GM21367 (cell line): ENCODE results near the gene UNG.
"Not testable (repeated sequence)": the region's sequence is repeated elsewhere in the genome, so short reads cannot be mapped to it uniquely, and the experiment has no call there.

Experiments used
- ATAC-seq: cut with Tn5 transposase; IDR thresholded peaks from one replicate; pipeline ENCODE4 v1.9.1; 2021; ENCODE audit not compliant: unreplicated experiment

The UNG gene

DNA sequence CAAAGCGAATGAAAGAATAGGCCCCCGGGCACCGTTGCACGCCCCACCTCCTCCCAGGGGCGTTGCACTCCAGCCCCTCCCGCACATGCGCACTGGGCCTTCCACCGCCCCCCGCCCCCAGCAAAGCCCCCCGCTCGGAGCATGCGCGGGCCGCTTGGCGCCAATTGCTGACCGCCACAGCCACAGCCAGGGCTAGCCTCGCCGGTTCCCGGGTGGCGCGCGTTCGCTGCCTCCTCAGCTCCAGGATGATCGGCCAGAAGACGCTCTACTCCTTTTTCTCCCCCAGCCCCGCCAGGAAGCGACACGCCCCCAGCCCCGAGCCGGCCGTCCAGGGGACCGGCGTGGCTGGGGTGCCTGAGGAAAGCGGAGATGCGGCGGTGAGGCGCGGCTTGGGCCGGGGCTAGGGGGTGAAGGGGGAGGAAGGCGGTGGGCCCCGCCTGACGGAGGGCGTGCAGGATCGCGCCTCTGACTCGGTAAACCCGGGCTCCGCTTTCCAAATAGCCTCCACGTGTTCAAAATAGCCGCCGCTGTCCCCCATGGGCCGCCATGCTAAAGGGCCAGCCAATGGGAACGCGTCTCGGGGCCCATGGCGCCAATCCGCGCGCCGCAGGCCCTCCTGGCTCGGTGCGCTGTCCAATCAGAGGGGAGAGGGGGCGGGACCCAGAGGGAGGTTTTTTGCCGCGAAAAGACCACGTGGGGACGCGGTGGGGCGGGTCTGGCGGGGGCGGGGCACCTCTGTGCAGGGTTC, at the start of gene UNG:
Gene UNG, plus strand, starts transcription at position 163 of the 748 bp plus-strand sequence. Its CDS starts 83 bp downstream, at position 246.
- peak; percentile 89 for ATAC-seq

DNA sequence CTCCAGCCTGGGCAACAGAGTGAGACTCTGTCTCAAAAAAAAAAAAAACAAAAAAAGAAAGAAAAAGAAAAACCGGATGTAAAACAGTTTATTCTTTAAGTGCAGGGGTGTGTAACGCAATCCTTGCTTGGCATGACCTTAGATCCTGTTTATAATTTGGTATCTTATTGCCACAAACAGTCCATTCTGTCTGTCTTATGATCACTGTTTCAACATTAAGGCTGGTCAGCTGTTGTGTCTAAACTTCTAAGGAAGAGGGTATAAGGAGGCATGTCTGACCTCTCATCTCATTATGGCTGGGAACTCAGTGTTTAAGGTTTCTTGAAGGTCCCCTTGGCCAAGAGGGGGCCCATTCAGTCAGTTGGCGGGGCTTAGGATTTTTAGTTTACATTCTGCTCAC, 48.7 kb upstream of the UNG start:
- ATAC-seq: not testable (repeated sequence)

DNA sequence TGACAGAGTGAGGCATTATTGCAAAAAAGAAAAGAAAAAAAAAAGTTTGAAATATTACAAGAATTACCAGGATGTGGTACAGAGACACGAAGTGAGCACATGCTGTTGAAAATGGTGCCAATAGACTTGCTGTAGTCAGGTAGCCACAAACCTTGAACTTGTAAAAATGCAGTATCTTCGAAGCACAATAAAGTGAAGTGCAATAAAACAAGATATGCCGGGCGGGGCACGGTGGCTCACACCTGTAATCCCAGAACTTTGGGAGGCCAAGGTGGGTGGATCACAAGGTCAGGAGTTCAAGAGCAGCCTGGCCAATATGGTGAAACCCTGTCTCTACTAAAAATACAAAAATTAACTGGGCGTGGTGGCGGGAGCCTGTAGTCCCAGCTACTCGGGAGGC, 47.6 kb upstream of the UNG start:
- not testable (repeated sequence) for ATAC-seq

DNA sequence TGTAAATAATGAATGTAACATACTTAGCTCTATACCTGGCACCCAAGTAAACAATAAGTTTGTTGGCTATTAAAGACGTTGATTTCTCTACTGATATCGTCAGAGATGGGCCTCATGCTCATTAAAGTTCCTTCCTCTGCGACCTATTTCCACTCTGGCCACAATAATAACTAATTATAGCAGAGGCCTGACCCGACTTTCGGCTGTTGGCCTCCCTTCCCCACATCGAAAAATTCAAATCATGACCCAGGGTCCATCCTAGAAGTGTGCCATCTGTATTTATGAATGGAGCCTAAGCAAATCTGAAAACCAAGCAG, 45.3 kb upstream of the UNG start:
- ATAC-seq: no peak

DNA sequence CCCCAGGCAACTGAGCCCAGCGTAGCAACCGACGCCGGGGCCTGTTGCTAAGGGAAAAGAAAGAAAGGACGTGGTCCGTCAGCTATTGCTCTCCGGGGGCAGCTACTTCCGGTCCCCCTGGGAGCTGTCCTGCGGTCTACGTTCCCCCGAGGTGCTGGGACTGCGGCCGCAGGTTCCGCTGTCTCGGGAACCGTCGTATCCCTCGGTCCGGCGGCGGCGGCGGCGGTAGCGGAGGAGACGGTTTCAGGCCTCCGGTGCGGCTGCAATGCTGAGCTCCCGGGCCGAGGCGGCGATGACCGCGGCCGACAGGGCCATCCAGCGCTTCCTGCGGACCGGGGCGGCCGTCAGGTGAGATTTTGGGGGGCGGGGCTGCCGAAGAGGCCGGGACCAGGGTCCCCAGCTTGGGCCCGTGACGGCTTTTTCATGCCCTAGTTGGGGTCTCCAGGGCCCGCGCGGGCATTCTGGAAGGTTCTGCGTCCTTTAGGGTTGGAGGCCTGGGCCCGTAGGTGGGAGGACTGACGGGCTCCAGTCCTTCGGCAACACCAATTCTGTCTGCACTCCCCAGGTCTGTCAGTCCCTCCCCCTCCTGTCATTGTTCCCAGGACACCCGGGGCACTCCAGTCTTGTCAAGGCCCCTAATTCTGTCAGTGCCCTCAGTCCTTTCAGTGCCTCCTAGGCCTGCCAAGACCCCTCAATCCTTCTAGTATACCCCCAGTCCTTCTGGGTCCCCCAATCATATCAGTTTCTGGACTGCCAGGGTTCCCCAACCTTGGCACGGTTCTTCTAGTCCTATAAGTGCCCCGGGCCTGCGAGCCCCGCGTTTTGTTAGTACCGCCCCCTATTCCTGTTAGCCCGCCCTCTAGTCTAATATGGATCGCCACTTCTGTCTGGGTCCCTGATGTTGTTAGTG, 44.7 kb upstream of the UNG start, which contains the start of gene USP30:
Gene USP30, plus strand, starts transcription at position 163 of the 910 bp plus-strand sequence. Its CDS starts 103 bp downstream, at position 266.
- peak; percentile 61 for ATAC-seq

DNA sequence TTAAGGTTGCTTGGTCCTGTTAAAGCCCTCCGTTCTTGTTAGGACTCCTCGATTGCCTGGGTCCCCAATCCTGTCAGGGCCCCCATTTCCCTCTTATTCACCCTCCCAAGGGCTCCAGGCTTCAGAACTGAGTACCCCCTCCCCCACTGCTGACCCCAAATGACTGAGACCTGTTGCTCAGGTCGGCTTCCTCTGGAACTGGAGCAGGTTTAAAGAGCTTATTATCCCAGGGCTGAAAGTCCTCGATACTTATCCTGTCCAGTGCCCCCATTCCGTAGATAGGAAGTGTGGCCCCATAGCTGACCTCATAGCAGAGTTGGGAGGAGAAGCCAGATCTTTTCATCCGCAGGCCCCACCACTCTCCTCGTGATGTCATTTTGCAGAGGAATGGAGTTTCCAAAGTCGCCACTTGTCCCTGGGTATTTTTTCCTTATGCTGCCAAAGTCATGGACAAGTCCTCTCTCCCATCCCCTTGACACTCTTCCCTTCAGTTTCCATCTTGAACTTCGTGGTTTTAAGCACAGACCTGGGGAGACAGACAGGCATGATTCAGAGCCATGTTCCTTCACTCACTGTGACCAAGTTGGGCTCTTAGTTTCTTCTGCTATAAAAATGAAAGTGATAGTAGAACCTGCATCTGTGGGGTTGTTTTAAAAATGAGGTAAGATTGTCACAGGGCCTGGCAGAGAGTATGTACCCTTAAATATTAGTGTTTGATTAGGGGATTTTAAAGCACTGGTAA, 43.8 kb upstream of the UNG start:
- no peak for ATAC-seq

DNA sequence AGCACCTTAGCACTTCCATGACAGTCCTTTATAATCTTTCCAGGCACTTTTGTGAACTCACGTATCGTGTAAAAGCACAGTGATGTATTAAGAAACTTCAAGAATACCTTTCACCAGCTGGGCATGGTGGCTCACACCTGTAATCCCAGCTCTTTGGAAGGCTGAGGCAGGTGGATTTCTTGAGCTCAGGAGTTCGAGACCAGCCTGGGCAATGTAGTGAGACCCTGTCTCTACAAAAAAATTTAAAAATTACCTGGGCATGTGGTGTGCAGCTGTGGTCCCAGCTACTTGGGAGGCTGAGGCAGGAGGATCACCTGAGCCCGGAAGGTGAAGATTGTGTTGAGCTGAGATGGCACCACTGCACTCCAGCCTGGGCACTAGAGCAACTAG, 43.3 kb upstream of the UNG start:
- ATAC-seq: not testable (repeated sequence)

DNA sequence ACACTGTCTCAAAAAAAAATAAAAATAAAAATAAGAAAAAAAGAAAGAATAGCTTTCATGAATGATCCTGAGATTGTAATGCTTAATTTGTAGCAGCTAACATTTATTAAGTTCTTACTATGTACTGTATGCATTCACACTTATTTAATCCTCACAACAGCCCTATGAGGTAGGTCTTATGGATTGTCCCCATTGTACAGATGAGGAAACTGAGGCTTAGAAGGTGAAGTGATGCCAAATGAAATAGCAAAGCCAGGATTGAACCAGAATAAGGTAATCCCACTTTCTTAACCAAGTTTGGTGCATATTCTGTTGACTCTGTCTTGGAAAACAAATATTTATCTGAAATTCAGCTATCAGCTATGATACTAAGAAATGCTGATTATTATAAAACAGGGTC, 42.9 kb upstream of the UNG start:
- no peak for ATAC-seq

DNA sequence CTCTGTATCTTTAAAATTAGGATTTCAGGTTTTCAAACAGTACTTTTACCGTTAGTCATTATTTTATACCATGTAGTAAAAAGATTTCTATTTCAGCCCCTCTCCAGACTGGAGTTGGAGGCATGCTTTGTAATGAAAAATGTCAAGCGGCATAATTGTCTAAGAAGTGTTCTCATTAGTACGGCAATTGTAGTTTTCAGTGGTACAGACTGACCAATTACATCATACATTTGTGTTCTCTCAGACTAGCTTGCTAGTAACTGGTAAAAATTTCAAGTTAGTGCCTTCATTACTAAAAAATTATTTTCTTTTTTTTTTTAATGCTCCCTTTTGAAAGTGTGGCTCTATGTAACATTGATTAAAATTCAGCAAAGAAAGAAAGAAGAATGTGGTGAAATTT, 40.5 kb upstream of the UNG start:
- ATAC-seq: no peak

DNA sequence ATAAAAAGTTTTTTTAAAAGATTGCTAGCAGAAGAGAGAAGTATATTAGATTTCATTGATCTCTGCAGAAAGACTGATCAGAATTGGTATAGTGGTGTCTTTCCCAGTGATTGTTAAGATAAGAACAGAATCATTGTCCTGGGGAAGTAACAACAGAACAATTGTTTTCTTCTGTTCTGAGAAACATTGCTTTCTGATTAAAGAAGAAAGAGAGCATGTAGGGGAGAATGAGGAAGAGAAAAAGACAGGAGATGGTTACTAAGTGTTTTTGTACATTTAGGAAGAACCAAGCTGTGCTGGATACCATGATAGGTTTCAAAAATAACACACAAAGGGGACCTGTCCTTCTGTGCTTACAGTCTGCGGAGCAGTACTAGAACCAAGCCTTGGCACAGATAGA, 40.0 kb upstream of the UNG start:
- no peak for ATAC-seq

DNA sequence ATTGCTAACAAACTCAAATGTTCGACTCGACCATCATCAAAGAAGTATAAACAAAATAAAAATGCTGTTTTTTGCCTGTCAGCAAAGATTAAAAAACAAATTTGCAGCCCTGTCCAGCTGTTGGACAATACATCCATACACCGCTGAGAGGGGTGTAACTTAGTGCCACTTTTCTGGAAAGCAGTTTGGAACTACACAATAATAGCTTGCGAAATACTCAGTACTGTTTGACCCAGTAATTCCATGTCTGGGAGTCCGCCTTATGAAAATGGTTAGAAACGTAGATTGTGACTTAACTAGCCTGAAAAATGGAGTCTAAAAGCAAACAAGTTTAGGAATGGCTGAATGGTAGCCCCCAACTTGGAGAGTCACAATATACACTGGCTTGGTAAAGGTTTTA, 38.6 kb upstream of the UNG start:
- ATAC-seq: no peak

DNA sequence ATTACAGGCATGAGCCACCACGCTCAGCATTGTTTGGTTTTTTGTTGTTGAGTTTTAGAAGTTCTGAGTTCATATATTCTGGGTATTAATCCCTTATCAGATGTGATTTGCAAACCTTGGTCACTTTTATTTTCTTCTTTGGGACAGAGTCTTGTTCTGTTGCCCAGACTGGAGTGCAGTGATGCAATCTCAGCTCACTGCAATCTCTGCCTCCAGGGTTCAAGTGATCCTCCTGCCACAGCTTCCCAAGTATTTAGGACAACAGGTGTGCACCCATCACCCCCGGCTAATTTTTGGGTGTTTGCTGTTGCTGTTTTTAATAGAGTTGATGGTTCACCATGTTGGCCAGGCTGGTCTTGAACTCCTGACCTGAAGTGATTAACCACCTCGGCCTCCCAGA, 33.3 kb upstream of the UNG start:
- no peak for ATAC-seq

DNA sequence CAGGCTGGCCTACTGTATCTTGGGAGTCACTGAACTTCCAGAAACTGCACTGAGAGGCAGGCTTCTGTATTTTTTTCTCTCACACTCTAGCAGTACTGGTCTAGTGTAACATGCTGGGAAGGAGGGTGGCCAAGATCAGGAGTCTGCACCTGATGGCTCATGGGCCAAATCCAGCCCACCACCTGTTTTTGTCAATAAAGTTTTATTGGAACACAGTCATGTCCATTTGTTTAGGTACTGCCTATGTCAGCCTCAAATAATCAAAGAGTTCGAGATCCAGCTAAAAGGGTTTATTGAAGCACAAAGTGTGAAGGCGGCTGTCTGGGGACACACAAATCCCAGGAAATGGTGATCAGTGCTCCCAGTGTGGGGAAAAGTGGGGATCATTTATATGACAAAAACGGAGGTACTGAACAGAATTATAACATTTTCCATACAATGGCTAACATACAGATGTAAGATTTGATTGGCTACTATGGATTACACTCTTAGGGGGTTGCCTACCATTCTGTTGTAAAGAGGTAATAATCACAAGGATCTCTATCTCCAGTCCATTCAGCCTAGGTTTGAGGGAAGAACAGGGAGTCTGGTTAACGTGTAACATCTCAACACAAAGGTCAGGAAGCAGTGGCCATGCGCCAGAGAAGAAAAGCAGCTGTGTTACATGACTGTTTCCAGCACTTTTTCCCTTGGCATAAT, 32.1 kb upstream of the UNG start:
- ATAC-seq: no peak

DNA sequence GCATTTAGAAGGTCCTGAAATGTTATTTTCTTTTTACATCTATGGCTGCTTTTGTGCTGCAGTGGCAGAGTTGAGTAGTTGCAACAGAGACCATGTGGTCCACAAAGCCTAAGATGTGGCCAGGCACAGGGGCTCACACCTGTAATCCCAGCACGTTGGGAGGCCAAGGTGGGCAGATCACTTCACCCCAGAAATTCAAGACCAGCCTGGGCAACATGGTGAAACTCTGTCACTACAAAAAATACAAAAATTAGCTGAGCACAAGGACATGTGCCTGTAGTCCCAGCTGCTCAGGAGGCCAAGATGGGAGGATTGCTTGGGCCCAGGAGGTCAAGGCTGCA, 31.6 kb upstream of the UNG start:
- no peak for ATAC-seq

DNA sequence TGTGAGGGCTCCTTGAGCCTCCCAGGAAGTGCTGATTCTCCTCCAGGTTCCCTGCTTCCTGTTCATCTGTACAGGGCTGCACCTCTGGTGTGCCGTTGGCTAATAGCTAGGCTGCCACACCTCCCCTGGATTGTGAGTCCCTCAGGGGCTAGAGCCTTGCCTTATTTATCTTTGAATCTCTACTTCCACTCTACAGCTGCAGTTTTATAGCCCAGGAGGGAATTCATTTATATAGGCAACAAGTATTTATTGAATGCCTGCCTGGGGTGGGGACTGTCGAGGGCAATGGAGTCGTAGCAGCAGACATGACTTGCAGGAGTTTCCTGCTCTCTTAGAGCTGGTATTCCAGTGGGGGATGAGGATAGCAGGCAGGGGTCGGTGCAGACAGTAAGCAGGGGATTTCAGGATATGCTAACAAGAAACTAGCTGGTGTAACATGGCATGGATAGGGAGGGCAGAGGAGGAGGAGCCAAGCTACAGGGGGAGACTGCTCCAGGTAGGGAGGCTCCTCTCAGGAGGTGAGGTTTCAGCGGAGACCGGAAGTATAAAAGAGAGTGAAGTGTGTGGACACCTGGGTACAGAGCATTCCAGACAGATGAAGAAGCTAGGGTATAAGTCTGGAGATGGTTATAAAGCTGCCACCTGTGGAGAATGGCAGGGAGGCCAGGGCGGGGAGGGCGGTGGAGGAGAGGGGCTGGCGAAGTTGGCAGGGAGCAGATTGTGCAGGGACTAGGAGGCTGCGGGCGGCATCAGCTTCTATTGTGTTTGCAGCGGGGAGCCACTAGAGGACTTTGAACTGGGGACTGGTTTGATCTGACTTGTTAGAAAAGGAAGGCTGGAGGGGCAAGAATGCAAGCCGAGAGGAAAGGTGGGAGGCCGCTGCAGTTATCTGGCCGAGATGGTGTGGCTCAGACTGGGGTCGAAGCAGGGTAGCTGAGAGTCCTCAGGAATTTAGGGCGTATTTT, 27.8 kb upstream of the UNG start:
- no peak for ATAC-seq

DNA sequence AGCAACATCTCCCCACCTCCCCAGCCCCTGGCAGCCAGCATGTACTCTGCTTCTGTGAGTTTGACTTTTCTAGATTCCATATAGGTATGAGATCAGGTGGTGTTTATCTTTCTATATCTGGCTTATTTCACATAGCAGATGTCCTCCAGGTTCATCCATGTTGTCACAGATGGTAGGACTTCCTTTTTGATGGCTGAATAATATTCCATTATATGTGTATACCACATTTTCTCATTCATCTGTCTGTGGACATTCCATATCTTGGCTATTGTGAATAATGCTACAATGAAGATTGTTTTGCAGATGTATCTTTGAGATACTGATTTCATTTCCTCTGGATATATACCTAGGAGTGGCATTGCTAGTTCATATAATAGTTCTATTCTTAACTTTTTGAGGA, 22.5 kb upstream of the UNG start:
- no peak for ATAC-seq

DNA sequence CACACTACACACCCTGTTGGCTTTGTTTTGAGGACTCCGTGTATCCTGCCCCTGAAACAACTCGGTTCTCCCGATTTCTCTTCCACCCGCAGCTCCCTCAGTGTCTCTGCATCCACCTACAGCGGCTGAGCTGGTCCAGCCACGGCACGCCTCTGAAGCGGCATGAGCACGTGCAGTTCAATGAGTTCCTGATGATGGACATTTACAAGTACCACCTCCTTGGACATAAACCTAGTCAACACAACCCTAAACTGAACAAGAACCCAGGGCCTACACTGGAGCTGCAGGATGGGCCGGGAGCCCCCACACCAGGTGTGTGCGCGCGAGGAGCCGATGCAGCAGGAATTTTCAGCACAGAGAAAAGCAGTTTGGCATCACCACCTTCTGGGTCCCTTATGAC, 14.6 kb upstream of the UNG start:
- ATAC-seq: no peak

DNA sequence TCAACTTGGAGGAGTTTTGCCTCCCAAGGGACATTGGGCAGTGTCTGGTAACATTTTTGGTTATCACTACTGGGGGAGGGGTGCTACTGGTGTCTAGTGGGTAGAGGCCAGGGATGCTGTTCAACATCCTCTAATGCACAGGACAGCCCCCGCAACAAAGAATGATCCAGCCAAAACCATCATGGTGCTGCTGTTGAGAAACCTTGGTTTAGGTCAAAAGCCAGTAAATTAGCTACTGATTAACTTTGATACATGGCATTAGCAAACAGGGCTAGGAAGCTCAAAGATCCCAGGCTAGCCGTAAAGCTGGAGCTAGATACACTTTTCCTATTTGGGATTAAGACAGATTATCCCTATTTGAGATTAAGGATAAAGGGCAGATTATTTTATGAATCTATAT, 13.0 kb upstream of the UNG start:
- no peak for ATAC-seq

DNA sequence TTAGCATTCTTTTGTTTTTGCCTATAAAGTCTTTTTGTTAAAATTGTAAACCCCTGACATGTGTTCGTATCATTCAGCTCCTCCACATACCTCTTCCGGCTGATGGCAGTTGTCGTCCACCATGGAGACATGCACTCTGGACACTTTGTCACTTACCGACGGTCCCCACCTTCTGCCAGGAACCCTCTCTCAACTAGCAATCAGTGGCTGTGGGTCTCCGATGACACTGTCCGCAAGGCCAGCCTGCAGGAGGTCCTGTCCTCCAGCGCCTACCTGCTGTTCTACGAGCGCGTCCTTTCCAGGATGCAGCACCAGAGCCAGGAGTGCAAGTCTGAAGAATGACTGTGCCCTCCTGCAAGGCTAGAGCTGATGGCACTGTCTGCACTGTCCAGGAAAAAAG, 11.8 kb upstream of the UNG start:
- ATAC-seq: no peak

DNA sequence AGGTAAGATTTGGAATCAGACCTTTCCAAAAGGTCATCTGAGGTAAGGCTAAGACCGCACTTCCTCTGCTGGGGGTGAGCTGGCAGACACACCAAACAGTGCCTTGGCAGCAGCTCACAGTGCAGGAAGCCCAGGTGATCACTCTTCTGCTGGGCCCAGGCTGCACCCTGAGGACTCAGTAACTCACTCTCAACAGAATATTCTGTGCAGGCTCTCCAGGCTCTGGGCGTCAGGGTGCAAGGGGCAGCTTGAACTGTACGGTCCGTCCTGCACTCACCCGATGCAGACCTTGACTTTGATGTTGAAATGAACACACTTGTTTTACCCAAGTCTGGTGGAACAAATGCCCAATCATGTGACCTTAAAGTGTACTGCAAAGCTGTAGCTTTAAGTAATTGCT, 10.1 kb upstream of the UNG start:
- ATAC-seq: no peak
